Esophagus (tissue), 2 donors: ENCODE measurements around the gene TRPV6. TPM values are rescaled to one million over a fixed set of nuclear protein-coding genes. Genes with fewer than 3 reads are reported as not detected.

Experiments
- H3K27ac ChIP-seq, 2 donors: one replicate each; pipeline ENCODE4 v1.5.1; 2013; ENCODE audit warnings: low read depth in 2 of 2, mild to moderate bottlenecking in 2 of 2, inconsistent platforms in 1 of 2, low read length in 1 of 2, moderate library complexity in 1 of 2
- H3K27me3 ChIP-seq, 2 donors: one replicate each; pipeline ENCODE4 v1.6.1; 2013; ENCODE audit warnings: low read length in 2 of 2, control low read depth in 1 of 2, mild to moderate bottlenecking in 1 of 2; ENCODE audit not compliant: insufficient read depth in 2 of 2, control insufficient read depth in 1 of 2
- H3K36me3 ChIP-seq, 2 donors: one replicate each; pipeline ENCODE4 v1.6.1; 2013; ENCODE audit warnings: low read length in 1 of 2; ENCODE audit not compliant: control insufficient read depth in 2 of 2, insufficient read depth in 2 of 2
- H3K4me1 ChIP-seq, 2 donors: one replicate each; pipeline ENCODE4 v1.6.1; 2013; ENCODE audit warnings: low read length in 1 of 2; ENCODE audit not compliant: control insufficient read depth in 2 of 2, insufficient read depth in 2 of 2
- H3K4me3 ChIP-seq, 2 donors: one replicate each; pipeline ENCODE4 v1.5.1; 2013; ENCODE audit warnings: low read length in 2 of 2, mild to moderate bottlenecking in 2 of 2, low read depth in 1 of 2, moderate library complexity in 1 of 2
- H3K9me3 ChIP-seq, 2 donors: one replicate each; pipeline ENCODE4 v1.6.1; 2013; ENCODE audit warnings: mild to moderate bottlenecking in 2 of 2, low read depth in 1 of 2, low read length in 1 of 2, moderate library complexity in 1 of 2; ENCODE audit not compliant: control insufficient read depth in 2 of 2, insufficient read depth in 1 of 2
- WGBS, 2 donors: extraction: QIAGEN DNeasy Blood & Tissue Kit; methylation state at CpG; one replicate each; pipeline ENCODE4 v1.1.7; 2013; 5-methylcytosine and 5-hydroxymethylcytosine counted together
- polyA plus RNA-seq, 2 donors: library from polyadenylated mRNA; stranded (reverse); fragments of 200-250 nt; gene quantifications; one replicate each; pipeline ENCODE4 v1.2.3, GENCODE V29; 2013
- donor health status: healthy with polysubstance abuse.
- donor health status: Bipolar disorder and iron deficiency.

TRPV6 gene
- polyA plus RNA-seq, 2 donors: 2.5 to 10.5 TPM

GRCh38 chr7:142842251-142842766 lies 43.2 kb downstream of the TRPV6 start:
- no peaks in the 10 kb centered on the region for H3K4me1 ChIP-seq
- H3K4me3 ChIP-seq: no peak overlapping the region
- H3K27me3 ChIP-seq: no peaks in the 10 kb centered on the region
- H3K27ac ChIP-seq: no peak overlapping the region
- no peaks in the 10 kb centered on the region for H3K36me3 ChIP-seq
- no peaks in the 10 kb centered on the region for H3K9me3 ChIP-seq
- WGBS, 2 donors: 74 to 83% methylated on average over 1 of the region's 1 CpG

- Histone ChIP-seq H3K9me3 (no peaks in the 10 kb centered on the region), H3K27me3 (no peaks in the 10 kb centered on the region), H3K36me3 (no peaks in the 10 kb centered on the region), H3K27ac (no peak overlapping the region), H3K4me1 (no peaks in the 10 kb centered on the region), H3K4me3 (no peak overlapping the region)
- WGBS, 2 donors: 68 to 71% methylated on average over 4 of the region's 4 CpGs
Observed at GRCh38 chr7:142838461-142839213, 46.9 kb downstream of the TRPV6 start.

GRCh38 chr7:142836426-142836825 lies 49.1 kb downstream of the TRPV6 start:
- no peaks in the 10 kb centered on the region for H3K9me3 ChIP-seq
- no peak overlapping the region for H3K27ac ChIP-seq
- no peak overlapping the region for H3K4me3 ChIP-seq
- H3K36me3 ChIP-seq: no peaks in the 10 kb centered on the region
- no peaks in the 10 kb centered on the region for H3K27me3 ChIP-seq
- WGBS, 2 donors: 91 to 92% methylated on average over 3 of the region's 3 CpGs
- no peaks in the 10 kb centered on the region for H3K4me1 ChIP-seq

- WGBS, 2 donors: 31 to 51% methylated on average over 3 of the region's 3 CpGs
- Histone ChIP-seq H3K4me1 (no peaks in the 10 kb centered on the region), H3K27me3 (no peaks in the 10 kb centered on the region), H3K27ac (no peak overlapping the region), H3K9me3 (no peaks in the 10 kb centered on the region), H3K4me3 (no peak overlapping the region), H3K36me3 (no peaks in the 10 kb centered on the region)
Observed at GRCh38 chr7:142835487-142835886, 50.1 kb downstream of the TRPV6 start.

DNA sequence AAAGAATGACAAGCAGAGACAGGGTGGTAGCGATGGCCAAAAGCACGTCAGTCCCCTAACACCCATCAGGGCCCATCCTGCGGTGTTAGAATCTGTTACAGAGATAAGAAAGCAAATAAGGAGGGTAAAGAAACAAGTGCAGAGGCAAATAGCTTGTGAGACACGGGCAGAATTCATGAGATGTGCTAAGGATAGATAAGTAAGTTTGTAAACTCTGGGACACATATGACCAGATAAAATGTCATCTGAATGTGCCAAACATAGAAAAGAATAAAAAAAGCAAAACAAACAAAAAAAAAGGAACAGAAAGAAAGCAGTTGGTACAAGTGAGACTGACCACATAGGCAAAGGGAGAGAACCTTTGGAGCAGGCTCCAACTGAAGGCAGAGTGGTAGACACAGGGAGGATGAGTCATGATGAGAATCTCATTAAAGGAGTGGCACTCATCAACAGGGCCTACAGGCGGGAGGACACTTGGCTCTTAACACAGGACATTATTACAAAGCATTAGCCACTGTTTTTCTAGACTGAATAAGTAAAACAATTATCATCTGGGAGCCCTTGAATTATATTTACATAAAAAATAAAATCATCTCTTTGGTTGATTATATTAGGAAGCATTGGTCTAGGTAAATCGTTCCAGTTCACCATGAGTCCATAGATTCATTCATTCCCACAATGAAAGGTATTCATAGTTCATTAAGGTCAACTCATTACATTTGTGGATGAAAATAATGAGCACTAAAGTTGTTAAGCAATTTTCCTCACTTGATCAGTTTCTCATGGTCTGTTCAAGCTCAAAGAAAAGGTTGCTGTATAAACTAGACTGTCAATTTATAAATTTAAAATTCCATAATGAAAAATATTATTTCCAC lies 52.1 kb downstream of the TRPV6 start:
- H3K9me3 ChIP-seq: no peaks in the 10 kb centered on the region
- H3K4me1 ChIP-seq: no peaks in the 10 kb centered on the region
- WGBS, 2 donors: 63 to 68% methylated on average over 6 of the region's 6 CpGs
- no peaks in the 10 kb centered on the region for H3K27me3 ChIP-seq
- H3K27ac ChIP-seq: no peak overlapping the region
- no peaks in the 10 kb centered on the region for H3K36me3 ChIP-seq
- no peak overlapping the region for H3K4me3 ChIP-seq

- no peaks in the 10 kb centered on the region for H3K27me3 ChIP-seq
- H3K36me3 ChIP-seq: no peaks in the 10 kb centered on the region
- H3K4me1 ChIP-seq: no peaks in the 10 kb centered on the region
- WGBS, 2 donors: 66 to 67% methylated on average over 2 of the region's 2 CpGs
- no peak overlapping the region for H3K27ac ChIP-seq
- no peaks in the 10 kb centered on the region for H3K9me3 ChIP-seq
- H3K4me3 ChIP-seq: no peak overlapping the region
Observed at GRCh38 chr7:142832417-142832816, 53.1 kb downstream of the TRPV6 start.

- no peaks in the 10 kb centered on the region for H3K36me3 ChIP-seq
- H3K27ac ChIP-seq: no peak overlapping the region
- no peak overlapping the region for H3K4me3 ChIP-seq
- WGBS, 2 donors: 31 to 52% methylated on average over 1 of the region's 1 CpG
- H3K27me3 ChIP-seq: no peaks in the 10 kb centered on the region
- no peaks in the 10 kb centered on the region for H3K4me1 ChIP-seq
- H3K9me3 ChIP-seq: no peaks in the 10 kb centered on the region
Observed at GRCh38 chr7:142827951-142828500, 57.5 kb downstream of the TRPV6 start.

GRCh38 chr7:142822714-142823113 lies 62.8 kb downstream of the TRPV6 start:
- Histone ChIP-seq H3K4me1 (no peaks in the 10 kb centered on the region), H3K9me3 (no peaks in the 10 kb centered on the region), H3K4me3 (no peak overlapping the region), H3K27me3 (no peaks in the 10 kb centered on the region), H3K36me3 (no peaks in the 10 kb centered on the region), H3K27ac (no peak overlapping the region)
- 0 to 32% methylated on average over 1 of the region's 1 CpG for WGBS, 2 donors
